Caco-2 (cell line): Measurements from ENCODE around the gene IDNK. TPM values are rescaled to one million over a fixed set of nuclear protein-coding genes. Genes with fewer than 3 reads are reported as not detected.

Experiments
- BruUV-seq: library from RNA; stranded (reverse); fragments of 400-500 nt; replicated peaks from 2 replicates; lab custom pipeline; 2021; lab: Mats Ljungman, UMichigan
- CTCF ChIA-PET: fragments of 300-600 bp; sonication (Branson Sonifier 250); formaldehyde crosslinking; loops from one replicate; lab custom pipeline; 2022; ENCODE audit warnings: antibody characterized with exemption; lab: Charles Lee
- POLR2A ChIA-PET: fragments of 300-600 bp; sonication (Branson Sonifier 250); formaldehyde crosslinking; loops from one replicate; lab custom pipeline; 2022; ENCODE audit warnings: antibody characterized with exemption; lab: Charles Lee
- DNase-seq, 2 experiments: peaks; one replicate each; pipeline versions ENCODE4 v3.0.0 to v3.0.0-alpha.2; 2020 to 2022
- H3K27me3 ChIP-seq: replicated peaks from 2 replicates; pipeline ENCODE4 v1.6.0; 2011; ENCODE audit warnings: low read length; ENCODE audit not compliant: control insufficient read depth, insufficient read depth
- H3K36me3 ChIP-seq: 2 replicates; pipeline ENCODE4 v1.5.1; 2011; ENCODE audit warnings: low read length; ENCODE audit not compliant: control insufficient read depth, insufficient read depth
- H3K4me1 ChIP-seq: fragments of 250-450 bp; sonication (Bioruptor Pico); 2 replicates; pipeline ENCODE4 v1.5.1; 2020; ENCODE audit warnings: mild to moderate bottlenecking
- H3K4me3 ChIP-seq: 2 replicates; pipeline ENCODE4 v1.5.1; 2011; ENCODE audit warnings: low read depth, mild to moderate bottlenecking, control low read depth, low read length
- H3K9me3 ChIP-seq: fragments of 250-450 bp; sonication (Bioruptor Pico); 2 replicates; pipeline ENCODE4 v1.5.1; 2020; ENCODE audit warnings: mild to moderate bottlenecking, moderate library complexity
- H3K27ac Mint-ChIP-seq: one replicate; pipeline ENCODE4 v1.8.0; 2022; ENCODE audit warnings: mixed read lengths; ENCODE audit not compliant: unreplicated experiment
- H3K27me3 Mint-ChIP-seq: one replicate; pipeline ENCODE4 v1.8.0; 2022; ENCODE audit warnings: mixed read lengths; ENCODE audit not compliant: insufficient read depth, unreplicated experiment
- H3K36me3 Mint-ChIP-seq: one replicate; pipeline ENCODE4 v1.8.0; 2022; ENCODE audit warnings: mild to moderate bottlenecking, mixed read lengths; ENCODE audit not compliant: insufficient read depth, unreplicated experiment
- H3K4me1 Mint-ChIP-seq: one replicate; pipeline ENCODE4 v1.8.0; 2022; ENCODE audit warnings: low read depth, mixed read lengths; ENCODE audit not compliant: unreplicated experiment
- H3K4me3 Mint-ChIP-seq: one replicate; pipeline ENCODE4 v1.8.0; 2022; ENCODE audit warnings: mild to moderate bottlenecking, moderate library complexity, mixed read lengths; ENCODE audit not compliant: unreplicated experiment
- H3K9me3 Mint-ChIP-seq: one replicate; pipeline ENCODE4 v1.8.0; 2022; ENCODE audit warnings: mixed read lengths; ENCODE audit not compliant: unreplicated experiment
- CTCF ChIP-seq, 2 experiments: fragments of 200-600 bp in 1 of 2; IDR thresholded peaks; 1 replicate in 1 of 2; 2 replicates in 1 of 2; pipeline versions ENCODE4 v1.5.1 to v1.8.0; 2011 to 2022; ENCODE audit warnings: antibody characterized with exemption in 1 of 2, control low read depth in 1 of 2, inconsistent platforms in 1 of 2, low read depth in 1 of 2, low read length in 1 of 2, mild to moderate bottlenecking in 1 of 2, moderate library complexity in 1 of 2; ENCODE audit not compliant: insufficient read depth in 1 of 2, severe bottlenecking in 1 of 2, unreplicated experiment in 1 of 2
- intact Hi-C: fragments of 100-400 bp; cut with micrococcal nuclease; formaldehyde crosslinking; loops from one replicate; pipeline ENCODE4 v1.10.0; 2022; ENCODE audit not compliant: unreplicated experiment
- total RNA-seq: library from RNA; stranded (reverse); gene quantifications from 2 replicates; pipeline ENCODE4 v1.2.3, GENCODE V29; 2022

Gene IDNK
- total RNA-seq, 1 experiment from 2014 or later: 4.3 TPM

- no peak overlapping the region for H3K27ac Mint-ChIP-seq
Measured at GRCh38 chr9:83625178-83625577, 2.2 kb downstream of the IDNK start.

GRCh38 chr9:83628540-83628939 is 5.6 kb downstream of the IDNK start:
- TF ChIP-seq CTCF (IDR thresholded peaks at IDR 0.05; ENCODE audit: insufficient read depth in 1 of 2, low read depth in 1 of 2, low read length in 1 of 2, severe bottlenecking in 1 of 2, unreplicated experiment in 1 of 2): no peak
- Histone ChIP-seq H3K4me3 (no peak overlapping the region), H3K27me3 (no peaks in the 10 kb centered on the region), H3K4me1 (peaks cover 11% of the 10 kb centered on the region), H3K36me3 (no peaks in the 10 kb centered on the region), H3K9me3 (no peaks in the 10 kb centered on the region)
- ChIA-PET CTCF (no interaction called here), POLR2A (no interaction called here)
- Mint-ChIP-seq H3K4me3 (no peak overlapping the region), H3K4me1 (peaks cover 31% of the 10 kb centered on the region), H3K36me3 (peaks cover 13% of the 10 kb centered on the region), H3K27me3 (no peaks in the 10 kb centered on the region), H3K9me3 (no peaks in the 10 kb centered on the region), H3K27ac (no peak overlapping the region)
- intact Hi-C loops: loop anchor here (10.0 kb wide), 1 partner anchor 296 kb away; the partner anchor contains the start of gene KIF27
- DNase-seq: no peak
- BruUV-seq: no TSS peak

More at GRCh38 chr9:83625178-83625577, 2.2 kb downstream of the IDNK start:
- Histone ChIP-seq H3K36me3 (no peaks in the 10 kb centered on the region), H3K9me3 (no peaks in the 10 kb centered on the region), H3K4me1 (peaks cover 20% of the 10 kb centered on the region), H3K4me3 (no peak overlapping the region), H3K27me3 (no peaks in the 10 kb centered on the region)
- no peak for TF ChIP-seq CTCF (IDR thresholded peaks at IDR 0.05; ENCODE audit: insufficient read depth in 1 of 2, low read depth in 1 of 2, low read length in 1 of 2, severe bottlenecking in 1 of 2, unreplicated experiment in 1 of 2)
- intact Hi-C loops: loop anchor here (10.0 kb wide), 1 partner anchor 300 kb away; the partner anchor contains the start of gene KIF27
- DNase-seq: no peak
- Mint-ChIP-seq H3K36me3 (peaks cover 13% of the 10 kb centered on the region), H3K4me1 (peaks cover 30% of the 10 kb centered on the region), H3K27me3 (no peaks in the 10 kb centered on the region), H3K4me3 (no peak overlapping the region), H3K9me3 (no peaks in the 10 kb centered on the region)
- no TSS peak for BruUV-seq
- ChIA-PET CTCF (no interaction called here), POLR2A (no interaction called here)

- no peaks in the 10 kb centered on the region for H3K36me3 ChIP-seq
- no peak overlapping the region for H3K4me3 ChIP-seq
- DNase-seq: no peak
- Mint-ChIP-seq H3K36me3 (peaks cover 7% of the 10 kb centered on the region), H3K27me3 (no peaks in the 10 kb centered on the region), H3K4me1 (peaks cover 25% of the 10 kb centered on the region), H3K27ac (no peak overlapping the region), H3K4me3 (no peak overlapping the region), H3K9me3 (no peaks in the 10 kb centered on the region)
- CTCF ChIA-PET: no interaction called here
- H3K9me3 ChIP-seq: no peaks in the 10 kb centered on the region
- peaks cover 11% of the 10 kb centered on the region for H3K4me1 ChIP-seq
- POLR2A ChIA-PET: no interaction called here
- no peaks in the 10 kb centered on the region for H3K27me3 ChIP-seq
- intact Hi-C loops: loop anchor here (10.0 kb wide), 1 partner anchor 295 kb away; the partner anchor contains the start of gene KIF27
- no TSS peak for BruUV-seq
- no peak for TF ChIP-seq CTCF (IDR thresholded peaks at IDR 0.05; ENCODE audit: insufficient read depth in 1 of 2, low read depth in 1 of 2, low read length in 1 of 2, severe bottlenecking in 1 of 2, unreplicated experiment in 1 of 2)
Measured at GRCh38 chr9:83629433-83630104, 6.6 kb downstream of the IDNK start.
